CD4-positive, alpha-beta memory T cell (primary cell): ENCODE results near the gene ANKRD36B. TPM values are rescaled to one million over a fixed set of nuclear protein-coding genes. Genes with fewer than 3 reads are reported as not detected.
"Not testable (repeated sequence)": the region's sequence is repeated elsewhere in the genome, so short reads cannot be mapped to it uniquely, and the experiment has no call there.

Source experiments
- CTCF ChIA-PET: fragments of 350-600 bp; sonication (Branson Sonifier 250); formaldehyde crosslinking; loops from one replicate; lab custom pipeline; 2021; ENCODE audit warnings: inconsistent platforms; ENCODE audit not compliant: partially characterized antibody; lab: Charles Lee
- POLR2A ChIA-PET: fragments of 350-600 bp; sonication (Branson Sonifier 250); formaldehyde crosslinking; loops from one replicate; lab custom pipeline; 2021; ENCODE audit not compliant: partially characterized antibody; lab: Charles Lee
- DNase-seq, 5 donors: peaks; one replicate each; pipeline versions ENCODE4 v3.0.0 to v3.0.0-alpha.2; 2020 to 2022; ENCODE audit warnings: mixed read lengths in 1 of 5
- H3K27ac ChIP-seq: one replicate; pipeline ENCODE4 v1.7.0; 2013; ENCODE audit warnings: low read depth, low read length
- H3K27me3 ChIP-seq: 2 replicates; pipeline ENCODE4 v1.7.0; 2013; ENCODE audit warnings: mild to moderate bottlenecking, low read length, moderate library complexity; ENCODE audit not compliant: insufficient read depth
- H3K36me3 ChIP-seq: 2 replicates; pipeline ENCODE4 v1.7.0; 2013; ENCODE audit warnings: mild to moderate bottlenecking, low read length, moderate library complexity; ENCODE audit not compliant: insufficient read depth
- H3K4me1 ChIP-seq: 2 replicates; pipeline ENCODE4 v1.7.0; 2013; ENCODE audit warnings: mild to moderate bottlenecking, low read length, moderate library complexity; ENCODE audit not compliant: insufficient read depth
- H3K4me3 ChIP-seq, 2 donors: one replicate each; pipeline ENCODE4 v1.7.0; 2013; ENCODE audit warnings: low read length in 2 of 2, mild to moderate bottlenecking in 1 of 2
- H3K9me3 ChIP-seq, 2 donors: one replicate each; pipeline ENCODE4 v1.7.0; 2013; ENCODE audit warnings: low read length in 2 of 2, control low read depth in 1 of 2; ENCODE audit not compliant: control insufficient read depth in 1 of 2
- H3K27ac Mint-ChIP-seq, 7 donors: one replicate each; pipeline ENCODE4 v1.8.0; 2020 to 2021; ENCODE audit warnings: mixed read lengths in 7 of 7, mild to moderate bottlenecking in 6 of 7, inconsistent platforms in 3 of 7, moderate library complexity in 3 of 7
- H3K27me3 Mint-ChIP-seq, 2 donors: one replicate each; pipeline ENCODE4 v1.8.0; 2020 to 2021; ENCODE audit warnings: mixed read lengths in 2 of 2
- H3K36me3 Mint-ChIP-seq, 2 donors: one replicate each; pipeline ENCODE4 v1.8.0; 2020 to 2021; ENCODE audit warnings: mixed read lengths in 2 of 2, inconsistent platforms in 1 of 2, mild to moderate bottlenecking in 1 of 2
- H3K4me1 Mint-ChIP-seq, 4 donors: one replicate each; pipeline ENCODE4 v1.8.0; 2020 to 2021; ENCODE audit warnings: mixed read lengths in 4 of 4, mild to moderate bottlenecking in 1 of 4
- H3K4me3 Mint-ChIP-seq, 8 donors: one replicate each; pipeline ENCODE4 v1.8.0; 2020 to 2021; ENCODE audit warnings: mixed read lengths in 8 of 8, mild to moderate bottlenecking in 7 of 8, moderate library complexity in 6 of 8, inconsistent platforms in 3 of 8
- H3K9me3 Mint-ChIP-seq, 8 donors: one replicate each; pipeline ENCODE4 v1.8.0; 2020 to 2021; ENCODE audit warnings: mixed read lengths in 8 of 8, mild to moderate bottlenecking in 5 of 8, inconsistent platforms in 3 of 8, moderate library complexity in 1 of 8
- intact Hi-C: fragments of 100-400 bp; cut with micrococcal nuclease; formaldehyde crosslinking; loops from one replicate; pipeline ENCODE4 v1.15.1; 2023
- polyA plus RNA-seq, 2 donors: library from polyadenylated mRNA; unstranded; fragments of 300-500 nt; fragmentation: Illumina TruSeq; gene quantifications; one replicate each; pipeline ENCODE4 v1.2.3, GENCODE V29; 2021
- total RNA-seq, 2 experiments: library from RNA; stranded (reverse); gene quantifications; one replicate each; pipeline ENCODE4 v1.2.3, GENCODE V29; 2021

Gene ANKRD36B
- 10 to 100 TPM; 76.6 to 82.0 TPM for total RNA-seq
- polyA plus RNA-seq, result 10 to 100 TPM in 1 of 2 donors, 1 to 10 TPM in 1; 6.4 to 32.0 TPM

- Histone ChIP-seq H3K4me3 (peak within 1 kb of the TSS; percentile 65 to 73), H3K27ac (peak within 1 kb of the TSS; percentile 75)
- H3K36me3 Mint-ChIP-seq, H3K9me3 Mint-ChIP-seq, H3K4me1 ChIP-seq, H3K36me3 ChIP-seq, H3K9me3 ChIP-seq, H3K27me3 Mint-ChIP-seq, H3K27me3 ChIP-seq: not testable (repeated sequence)
- H3K4me3 Mint-ChIP-seq, result peak within 1 kb of the TSS; percentile 98 to 99 (median 99)
- ChIA-PET CTCF (interaction anchor here (0.9 to 4.6 kb wide), 16 partner anchors 55 to 161 kb away, joined by 3 to 157 read pairs (median 7); partner anchors contain the start of genes ACTR1B, COX5B and ZAP70), POLR2A (interaction anchor here (1.0 to 2.9 kb wide), 8 partner anchors 56 to 128 kb away, joined by 4 to 61 read pairs (median 14); partner anchors contain the start of genes ACTR1B, COX5B and ZAP70)
- peak; percentile 62 to 86 (median 80) for DNase-seq
- peak within 1 kb of the TSS; percentile 94 to 100 (median 99) for H3K27ac Mint-ChIP-seq
- H3K4me1 Mint-ChIP-seq, result peaks cover 0 to 12% (median 4%) of the 10 kb centered on the region in 4 donors
- intact Hi-C loops, result loop anchor here (1.0 kb wide), 2 partner anchors 74 to 795 kb away; partner anchors contain the start of gene ACTR1B
Measured at GRCh38 chr2:97589598-97590510, at the start of gene ANKRD36B. ANKRD36B (minus strand) TSS chr2:97589877; CDS start chr2:97589685, 192 bp downstream.

GRCh38 chr2:97626049-97626430 lies 36.4 kb upstream of the ANKRD36B start:
- H3K4me3 Mint-ChIP-seq, H3K36me3 Mint-ChIP-seq: not testable (repeated sequence)

GRCh38 chr2:97625354-97626048 lies 35.8 kb upstream of the ANKRD36B start:
- H3K27ac Mint-ChIP-seq, H3K9me3 Mint-ChIP-seq, H3K4me3 ChIP-seq, H3K4me1 ChIP-seq, CTCF ChIA-PET, H3K27me3 ChIP-seq, H3K36me3 ChIP-seq, H3K36me3 Mint-ChIP-seq, H3K27me3 Mint-ChIP-seq, H3K4me1 Mint-ChIP-seq, POLR2A ChIA-PET, H3K27ac ChIP-seq, DNase-seq, H3K9me3 ChIP-seq, H3K4me3 Mint-ChIP-seq, intact Hi-C loops: not testable (repeated sequence)

More at GRCh38 chr2:97626049-97626430, 36.4 kb upstream of the ANKRD36B start:
- H3K9me3 ChIP-seq, H3K36me3 ChIP-seq, H3K9me3 Mint-ChIP-seq, H3K4me1 Mint-ChIP-seq, H3K4me3 ChIP-seq, H3K4me1 ChIP-seq, DNase-seq, H3K27ac ChIP-seq, H3K27me3 Mint-ChIP-seq, H3K27me3 ChIP-seq, CTCF ChIA-PET, H3K27ac Mint-ChIP-seq, POLR2A ChIA-PET, intact Hi-C loops: not testable (repeated sequence)

- H3K9me3 Mint-ChIP-seq, H3K9me3 ChIP-seq, H3K36me3 ChIP-seq, DNase-seq, H3K27ac ChIP-seq, H3K4me1 ChIP-seq, H3K27me3 Mint-ChIP-seq, H3K36me3 Mint-ChIP-seq, intact Hi-C loops, H3K27ac Mint-ChIP-seq, H3K4me3 Mint-ChIP-seq, H3K4me3 ChIP-seq, CTCF ChIA-PET, POLR2A ChIA-PET, H3K4me1 Mint-ChIP-seq, H3K27me3 ChIP-seq: not testable (repeated sequence)
Measured at GRCh38 chr2:97622976-97623375, 33.3 kb upstream of the ANKRD36B start.

DNA sequence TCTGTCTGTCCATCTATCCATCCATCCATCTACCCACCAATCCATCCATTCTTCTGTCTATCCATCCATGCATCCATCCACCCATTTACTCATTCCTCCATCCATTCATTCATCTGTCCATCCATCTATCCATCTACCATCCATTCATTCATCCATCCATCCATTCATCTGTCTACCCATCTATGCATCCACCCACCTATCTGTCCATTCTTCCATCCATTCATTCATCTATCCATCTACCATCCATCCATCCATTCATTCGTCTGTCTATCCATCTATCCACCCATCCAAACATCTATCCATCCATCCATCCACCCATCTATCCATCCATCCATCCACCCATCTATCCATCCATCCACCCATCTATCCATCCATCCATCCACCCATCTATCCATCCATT lies 30.8 kb upstream of the ANKRD36B start:
- H3K27ac Mint-ChIP-seq, result peak overlapping the region in 3 of 7 donors; percentile 58 to 88 (median 77)
- H3K36me3 ChIP-seq, intact Hi-C loops, H3K4me1 Mint-ChIP-seq, H3K9me3 Mint-ChIP-seq, DNase-seq, H3K27ac ChIP-seq, POLR2A ChIA-PET, H3K27me3 Mint-ChIP-seq, H3K9me3 ChIP-seq, H3K4me3 ChIP-seq, CTCF ChIA-PET, H3K36me3 Mint-ChIP-seq, H3K4me3 Mint-ChIP-seq, H3K27me3 ChIP-seq, H3K4me1 ChIP-seq: not testable (repeated sequence)

GRCh38 chr2:97618939-97619827 lies 29.5 kb upstream of the ANKRD36B start:
- CTCF ChIA-PET, H3K4me1 Mint-ChIP-seq, H3K27ac ChIP-seq, H3K9me3 Mint-ChIP-seq, H3K36me3 Mint-ChIP-seq, H3K4me1 ChIP-seq, H3K27me3 Mint-ChIP-seq, H3K9me3 ChIP-seq, H3K4me3 Mint-ChIP-seq, DNase-seq, H3K4me3 ChIP-seq, H3K27ac Mint-ChIP-seq, intact Hi-C loops, H3K27me3 ChIP-seq, H3K36me3 ChIP-seq, POLR2A ChIA-PET: not testable (repeated sequence)
